Activated T-helper 1 cell treated with Interleukin-2 at 50 U/mL for 16 hours (primary cell): Measurements from ENCODE around the gene FBXW9.
"Not testable (repeated sequence)": the region's sequence is repeated elsewhere in the genome, so short reads cannot be mapped to it uniquely, and the experiment has no call there.

Experiments
- DNase-seq: peaks from one replicate; pipeline ENCODE4 v3.0.0-alpha.2; 2020; ENCODE audit warnings: low read depth

The FBXW9 gene

GRCh38 chr19:12656899-12657571 lies 39.4 kb downstream of the FBXW9 start:
- DNase-seq = no peak

DNA sequence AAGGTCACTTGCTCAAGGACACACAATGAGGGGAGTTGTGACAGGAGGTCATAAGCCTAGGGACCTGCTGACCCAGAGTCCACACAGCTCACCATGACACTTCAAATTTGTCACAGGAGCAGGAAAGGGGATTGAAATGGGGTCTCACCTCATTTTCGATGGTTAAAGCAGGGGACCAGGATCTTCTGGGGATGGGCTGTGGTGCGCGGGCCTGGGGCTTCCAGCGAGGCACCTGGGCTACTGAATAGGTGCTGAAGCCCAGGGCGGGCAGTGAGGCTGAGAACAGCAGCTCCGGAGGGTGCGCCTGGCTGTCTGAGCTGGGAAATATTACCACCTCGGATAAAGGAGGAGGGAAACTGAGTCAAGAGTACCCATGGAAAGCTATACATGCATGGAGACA lies 40.9 kb downstream of the FBXW9 start:
- DNase-seq = no peak

DNA sequence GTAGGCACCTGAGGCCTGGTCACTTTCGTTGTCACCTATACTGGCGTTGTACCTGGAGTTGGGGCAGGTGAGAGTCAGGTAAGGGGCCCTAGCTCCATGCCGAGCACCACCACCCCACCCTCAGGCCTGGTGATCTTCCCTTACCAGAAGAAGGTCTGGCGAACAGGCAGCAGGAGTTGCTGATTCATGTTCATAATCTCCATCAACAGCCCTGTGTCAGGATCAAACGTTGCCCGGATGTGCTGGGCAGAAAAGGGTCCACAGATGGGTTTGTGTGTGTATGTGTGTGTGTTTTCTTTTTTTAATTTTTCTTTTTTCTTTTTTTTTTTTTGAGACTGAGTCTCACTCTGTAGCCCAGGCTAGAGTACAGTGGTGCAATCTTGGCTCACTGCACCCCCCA lies 44.2 kb downstream of the FBXW9 start:
- no peak for DNase-seq

GRCh38 chr19:12649941-12650340 lies 46.5 kb downstream of the FBXW9 start:
- no peak for DNase-seq

DNA sequence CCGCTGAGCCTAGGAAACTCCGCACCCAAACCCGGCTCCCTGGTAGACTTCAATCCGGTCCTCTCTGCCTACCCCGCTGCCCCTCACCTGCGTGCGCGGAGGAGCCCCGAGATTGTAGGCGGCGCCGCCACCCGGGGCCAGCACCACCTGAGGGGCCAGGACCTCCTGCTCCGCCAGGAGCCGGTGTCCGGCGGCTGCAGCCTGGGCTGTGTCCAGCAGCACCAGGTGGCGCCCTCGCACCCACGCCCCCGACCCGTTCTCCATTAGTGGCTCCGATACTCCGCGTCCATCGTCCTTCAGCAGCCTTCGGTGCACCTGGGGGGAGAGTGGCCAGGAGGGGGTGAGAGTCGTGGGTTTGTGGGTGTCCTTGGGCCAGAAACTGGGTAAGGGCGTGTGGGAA lies 48.3 kb downstream of the FBXW9 start:
- no peak for DNase-seq

DNA sequence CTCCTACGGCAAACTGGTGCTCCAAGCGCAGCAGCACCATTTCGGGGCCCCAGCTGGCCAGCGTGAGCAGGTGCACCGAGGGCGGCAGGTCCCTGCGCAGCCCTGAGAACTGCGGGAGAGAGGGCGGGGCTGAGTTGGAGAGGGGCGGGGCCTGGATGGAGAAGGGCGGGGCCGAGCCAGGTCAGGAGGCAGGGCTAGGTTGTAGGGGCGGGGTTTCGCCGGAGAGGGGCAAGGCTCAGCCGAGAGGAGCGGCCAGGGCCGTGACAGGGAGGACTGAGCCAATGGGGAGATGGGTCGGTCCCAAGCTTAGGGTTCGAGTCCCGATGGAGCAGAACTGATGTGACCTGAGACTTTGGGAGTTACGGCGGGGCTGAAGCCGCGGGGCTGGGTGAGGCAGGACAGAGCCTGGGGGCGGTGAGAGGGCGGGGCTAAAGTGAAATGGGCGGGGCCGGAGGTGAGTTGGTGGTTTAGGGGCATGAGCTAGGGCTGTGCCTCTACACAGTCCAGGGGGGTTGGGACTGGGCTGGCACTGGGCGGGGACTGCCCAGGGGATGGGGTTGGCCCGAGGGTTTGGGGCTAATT lies 48.9 kb downstream of the FBXW9 start:
- no peak for DNase-seq

DNA sequence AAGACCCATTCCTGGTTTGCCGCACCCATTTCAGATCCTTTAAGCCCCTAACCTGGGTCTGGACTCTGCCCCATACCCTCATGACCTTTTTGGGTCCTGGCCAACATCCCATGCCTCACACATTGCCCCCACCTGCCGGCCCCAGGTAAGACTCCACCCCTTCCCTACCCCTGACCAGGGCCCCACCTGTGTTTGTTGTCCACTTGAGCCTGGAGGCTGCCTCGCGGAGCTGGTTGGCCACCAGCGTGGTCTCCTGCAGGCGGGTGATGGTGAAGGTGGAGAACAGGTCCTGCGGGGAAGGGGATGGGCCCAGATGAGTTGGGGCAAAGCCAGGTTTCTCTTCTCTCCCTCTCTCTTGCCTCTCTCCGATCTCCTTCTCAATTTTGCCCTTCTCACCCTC lies 49.4 kb downstream of the FBXW9 start:
- no peak for DNase-seq

- no peak for DNase-seq
These were observed 49.9 kb downstream of the FBXW9 start for GRCh38 chr19:12646551-12646950.

GRCh38 chr19:12643716-12644115 lies 52.7 kb downstream of the FBXW9 start:
- not testable (repeated sequence) for DNase-seq

DNA sequence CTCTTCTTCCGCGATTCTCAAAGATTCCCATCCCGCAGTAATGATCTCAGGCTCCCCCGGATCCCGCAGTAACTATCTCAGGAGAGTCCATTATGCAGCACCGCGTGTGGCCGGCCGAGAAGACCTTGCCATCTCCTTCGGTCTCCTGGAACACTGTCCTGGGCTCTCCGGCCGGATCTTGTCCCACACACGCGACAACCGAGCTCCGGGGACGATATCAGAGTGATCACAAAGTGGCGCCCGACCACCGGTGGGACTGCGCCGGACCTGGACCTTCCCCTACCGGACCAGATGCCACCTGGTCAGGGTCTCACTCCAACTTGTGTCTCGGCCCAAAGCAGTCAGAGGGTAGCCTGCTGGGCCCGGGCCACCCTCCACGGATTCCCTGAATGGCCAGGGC lies 53.9 kb downstream of the FBXW9 start:
- no peak for DNase-seq

GRCh38 chr19:12641456-12641855 lies 55.0 kb downstream of the FBXW9 start:
- no peak for DNase-seq

- peak; percentile 68 for DNase-seq
These were observed 56.4 kb downstream of the FBXW9 start for GRCh38 chr19:12639901-12640613.
